SU-DHL-6 (cell line): ENCODE results near the gene ACOT8.

Experiments used
- CTCF ChIP-seq: fragments of 200-600 bp; sonication (generic); IDR thresholded peaks from one replicate; pipeline ENCODE4 v1.5.1; 2017; ENCODE audit warnings: antibody characterized with exemption, mild to moderate bottlenecking, low read length, moderate library complexity; ENCODE audit not compliant: insufficient read depth, poor library complexity, severe bottlenecking
- EZH2phosphoT487 ChIP-seq: fragments of 200-600 bp; sonication (generic), shearing (Covaris generic); conservative IDR thresholded peaks from 2 replicates; pipeline ENCODE4 v1.6.1; 2018; ENCODE audit warnings: mild to moderate bottlenecking, antibody characterized with exemption, low read length, moderate library complexity, mixed read lengths

GRCh38 chr20:45816951-45817350 lies 40.2 kb downstream of the ACOT8 start:
- TF ChIP-seq CTCF = no peak
- no peak for TF ChIP-seq EZH2phosphoT487
